Upper lobe of left lung (tissue), 6 donors: ENCODE measurements around the gene PTPRK. TPM values are rescaled to one million over a fixed set of nuclear protein-coding genes. Genes with fewer than 3 reads are reported as not detected.

Experiments
- ATAC-seq, 2 donors: fragments of 200-7000 bp; cut with Tn5 transposase; one replicate each; pipeline ENCODE4 v1.9.1; 2022; ENCODE audit warnings: mild to moderate bottlenecking in 2 of 2, moderate library complexity in 2 of 2; ENCODE audit not compliant: low FRiP score in 2 of 2
- DNase-seq, 2 donors: peaks; one replicate each; pipeline ENCODE4 v3.0.0-alpha.2; 2019 to 2020
- H3K27ac ChIP-seq, 4 donors: fragments of 200-600 bp; sonication (generic); one replicate each; pipeline ENCODE4 v1.5.1; 2016 to 2019
- H3K27me3 ChIP-seq, 4 donors: fragments of 200-600 bp; sonication (generic); one replicate each; pipeline ENCODE4 v1.5.1; 2017 to 2019
- H3K36me3 ChIP-seq, 4 donors: fragments of 200-600 bp; sonication (generic); one replicate each; pipeline ENCODE4 v1.5.1; 2016 to 2019
- H3K4me1 ChIP-seq, 4 donors: fragments of 200-600 bp; sonication (generic); one replicate each; pipeline ENCODE4 v1.5.1; 2018 to 2019
- H3K4me3 ChIP-seq, 4 donors: fragments of 200-600 bp; sonication (generic); one replicate each; pipeline ENCODE4 v1.5.1; 2017 to 2019; ENCODE audit warnings: mild to moderate bottlenecking in 2 of 4, moderate library complexity in 1 of 4
- H3K9me3 ChIP-seq, 4 donors: fragments of 200-600 bp; sonication (generic); one replicate each; pipeline ENCODE4 v1.5.1; 2018 to 2019
- EP300 ChIP-seq, 4 donors: sonication (generic); formaldehyde crosslinking; IDR thresholded peaks; one replicate each; pipeline ENCODE4 v1.5.1; 2017; ENCODE audit warnings: antibody characterized with exemption in 4 of 4, control low read depth in 2 of 4
- POLR2A ChIP-seq, 4 donors: fragments of 450-650 bp; IDR thresholded peaks; one replicate each; pipeline ENCODE4 v1.5.1; 2016 to 2017; ENCODE audit warnings: antibody characterized with exemption in 4 of 4, mild to moderate bottlenecking in 2 of 4
- POLR2AphosphoS5 ChIP-seq, 2 donors: sonication (generic); formaldehyde crosslinking; IDR thresholded peaks; one replicate each; pipeline ENCODE4 v1.5.1; 2017; ENCODE audit warnings: antibody characterized with exemption in 2 of 2
- WGBS, 2 donors: methylation state at CpG; one replicate each; pipeline ENCODE4 v1.1.5; 2017 to 2018; 5-methylcytosine and 5-hydroxymethylcytosine counted together
- total RNA-seq, 6 donors: library from RNA; depleted of rRNA in 4 of 6; stranded (reverse); fragments of >200 nt in 4 of 6; gene quantifications; one replicate each; pipeline versions ENCODE4 v1.1.0 to v1.2.1, GENCODE V29; 2016 to 2021
- TF ChIP-seq, protein P1 (sequence below), 6 experiments: fragments of 450-650 bp in 4 of 6; fragments of 200-600 bp in 2 of 6; sonication (generic) in 2 of 6; IDR thresholded peaks; one replicate each; pipeline ENCODE4 v1.5.1; 2016 to 2019; ENCODE audit warnings: antibody characterized with exemption in 6 of 6
- donor health status: DM: no; HTN: no; CAD: no; lungs with moderate emphysema.
- donor health status: DM: no; HTN: yes; CAD: no; lungs with severe emphysema.

The PTPRK gene
- total RNA-seq, 6 donors from 2014 or later: 42.7 to 97.4 (median 65.2) TPM

DNA sequence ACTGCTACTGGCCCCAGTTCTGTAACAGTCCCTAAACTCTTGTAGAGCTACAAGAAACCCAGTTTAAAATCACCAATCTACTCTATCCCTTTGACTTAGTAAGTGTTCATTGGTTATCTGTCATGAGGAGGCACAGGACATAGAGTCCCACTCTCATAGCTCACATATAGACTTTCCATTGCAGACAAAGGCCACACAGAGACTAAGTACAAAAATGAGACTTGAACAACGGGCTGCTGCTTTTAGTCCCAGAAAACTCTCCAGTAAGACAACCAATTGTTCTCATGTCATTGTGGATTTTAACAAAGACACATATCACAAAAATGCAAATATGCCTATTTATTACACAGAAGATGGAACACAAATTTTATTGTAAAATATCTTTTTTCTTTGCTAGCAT is 197.4 kb downstream of the PTPRK start:
- no peak for TF ChIP-seq EP300 (IDR thresholded peaks at IDR 0.05)
- no peak for TF ChIP-seq POLR2A (IDR thresholded peaks at IDR 0.05)
- TF ChIP-seq, protein P1, sequence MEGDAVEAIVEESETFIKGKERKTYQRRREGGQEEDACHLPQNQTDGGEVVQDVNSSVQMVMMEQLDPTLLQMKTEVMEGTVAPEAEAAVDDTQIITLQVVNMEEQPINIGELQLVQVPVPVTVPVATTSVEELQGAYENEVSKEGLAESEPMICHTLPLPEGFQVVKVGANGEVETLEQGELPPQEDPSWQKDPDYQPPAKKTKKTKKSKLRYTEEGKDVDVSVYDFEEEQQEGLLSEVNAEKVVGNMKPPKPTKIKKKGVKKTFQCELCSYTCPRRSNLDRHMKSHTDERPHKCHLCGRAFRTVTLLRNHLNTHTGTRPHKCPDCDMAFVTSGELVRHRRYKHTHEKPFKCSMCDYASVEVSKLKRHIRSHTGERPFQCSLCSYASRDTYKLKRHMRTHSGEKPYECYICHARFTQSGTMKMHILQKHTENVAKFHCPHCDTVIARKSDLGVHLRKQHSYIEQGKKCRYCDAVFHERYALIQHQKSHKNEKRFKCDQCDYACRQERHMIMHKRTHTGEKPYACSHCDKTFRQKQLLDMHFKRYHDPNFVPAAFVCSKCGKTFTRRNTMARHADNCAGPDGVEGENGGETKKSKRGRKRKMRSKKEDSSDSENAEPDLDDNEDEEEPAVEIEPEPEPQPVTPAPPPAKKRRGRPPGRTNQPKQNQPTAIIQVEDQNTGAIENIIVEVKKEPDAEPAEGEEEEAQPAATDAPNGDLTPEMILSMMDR (IDR thresholded peaks at IDR 0.05): no peak
- TF ChIP-seq POLR2AphosphoS5 (IDR thresholded peaks at IDR 0.05): no peak
- ATAC-seq: no peak
- no peak for DNase-seq
- Histone ChIP-seq H3K4me1 (peaks cover 0 to 5% (median 0%) of the 10 kb centered on the region in 4 donors), H3K4me3 (no peak overlapping the region), H3K27me3 (no peaks in the 10 kb centered on the region), H3K9me3 (no peaks in the 10 kb centered on the region), H3K27ac (no peak overlapping the region), H3K36me3 (no peaks in the 10 kb centered on the region)
- WGBS, 2 donors: 78 to 79% methylated on average over 1 of the region's 1 CpG

- DNase-seq: no peak
Measured at GRCh38 chr6:128319946-128320345, 200.5 kb downstream of the PTPRK start.

DNA sequence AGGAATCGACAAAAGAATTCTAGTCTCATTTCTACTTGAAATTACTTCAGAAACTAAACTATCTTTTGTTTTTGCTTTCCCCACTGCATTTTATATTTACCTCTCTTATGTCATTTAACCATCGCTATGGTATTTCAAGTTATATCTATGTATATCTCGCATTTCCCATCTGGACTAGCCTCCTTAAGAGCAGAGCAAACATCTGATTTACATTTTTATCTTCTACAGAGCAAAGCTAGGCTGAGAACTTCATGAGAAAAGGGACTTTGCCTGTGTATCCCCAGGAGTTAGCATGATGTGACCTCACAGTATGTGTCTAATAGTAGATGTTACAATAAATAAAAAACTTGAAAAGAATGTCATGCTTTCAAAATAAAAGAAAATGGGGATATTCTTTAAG is 201.2 kb downstream of the PTPRK start:
- no peaks in the 10 kb centered on the region for H3K36me3 ChIP-seq
- peaks cover 0 to 5% (median 2%) of the 10 kb centered on the region in 4 donors for H3K4me1 ChIP-seq
- no peaks in the 10 kb centered on the region for H3K27me3 ChIP-seq
- 85 to 94% methylated on average over 3 of the region's 3 CpGs for WGBS, 2 donors
- H3K4me3 ChIP-seq: no peak overlapping the region
- H3K9me3 ChIP-seq: no peaks in the 10 kb centered on the region
- DNase-seq (no peak), ATAC-seq (no peak)
- no peak overlapping the region for H3K27ac ChIP-seq
- TF ChIP-seq POLR2A (IDR thresholded peaks at IDR 0.05) (no peak), POLR2AphosphoS5 (IDR thresholded peaks at IDR 0.05) (no peak), EP300 (IDR thresholded peaks at IDR 0.05) (no peak)
- TF ChIP-seq, protein P1 (IDR thresholded peaks at IDR 0.05): no peak

More at GRCh38 chr6:128319946-128320345, 200.5 kb downstream of the PTPRK start:
- no peaks in the 10 kb centered on the region for H3K9me3 ChIP-seq
- no peak overlapping the region for H3K4me3 ChIP-seq
- 81 to 94% methylated on average over 1 of the region's 1 CpG for WGBS, 2 donors
- no peaks in the 10 kb centered on the region for H3K27me3 ChIP-seq
- no peaks in the 10 kb centered on the region for H3K36me3 ChIP-seq
- ATAC-seq: no peak
- H3K27ac ChIP-seq: no peak overlapping the region
- peaks cover 0 to 5% (median 0%) of the 10 kb centered on the region in 4 donors for H3K4me1 ChIP-seq
- TF ChIP-seq EP300 (IDR thresholded peaks at IDR 0.05) (no peak), POLR2AphosphoS5 (IDR thresholded peaks at IDR 0.05) (no peak), POLR2A (IDR thresholded peaks at IDR 0.05) (no peak)
- TF ChIP-seq, protein P1 (IDR thresholded peaks at IDR 0.05): no peak

GRCh38 chr6:128316258-128316929 is 204.0 kb downstream of the PTPRK start:
- Histone ChIP-seq H3K27ac (no peak overlapping the region), H3K36me3 (no peaks in the 10 kb centered on the region), H3K4me1 (peaks cover 0 to 6% (median 0%) of the 10 kb centered on the region in 4 donors), H3K9me3 (no peaks in the 10 kb centered on the region), H3K27me3 (no peaks in the 10 kb centered on the region), H3K4me3 (no peak overlapping the region)
- no peak for TF ChIP-seq EP300 (IDR thresholded peaks at IDR 0.05)
- TF ChIP-seq, protein P1 (IDR thresholded peaks at IDR 0.05): no peak
- ATAC-seq (no peak), DNase-seq (no peak)
- 93 to 96% methylated on average over 8 of the region's 8 CpGs for WGBS, 2 donors

- no peaks in the 10 kb centered on the region for H3K9me3 ChIP-seq
- no peak overlapping the region for H3K27ac ChIP-seq
- no peak overlapping the region for H3K4me3 ChIP-seq
- no peaks in the 10 kb centered on the region for H3K36me3 ChIP-seq
- no peak for ATAC-seq
- no peak for TF ChIP-seq EP300 (IDR thresholded peaks at IDR 0.05)
- no peak for TF ChIP-seq POLR2AphosphoS5 (IDR thresholded peaks at IDR 0.05)
- TF ChIP-seq, protein P1 (IDR thresholded peaks at IDR 0.05): no peak
- no peak for TF ChIP-seq POLR2A (IDR thresholded peaks at IDR 0.05)
- no peak for DNase-seq
- H3K27me3 ChIP-seq: no peaks in the 10 kb centered on the region
- H3K4me1 ChIP-seq: peaks cover 0 to 6% (median 0%) of the 10 kb centered on the region in 4 donors
Measured at GRCh38 chr6:128314190-128314589, 206.2 kb downstream of the PTPRK start.
